Measurements from ENCODE around the gene ANKRD17.

ANKRD17 gene

DNA sequence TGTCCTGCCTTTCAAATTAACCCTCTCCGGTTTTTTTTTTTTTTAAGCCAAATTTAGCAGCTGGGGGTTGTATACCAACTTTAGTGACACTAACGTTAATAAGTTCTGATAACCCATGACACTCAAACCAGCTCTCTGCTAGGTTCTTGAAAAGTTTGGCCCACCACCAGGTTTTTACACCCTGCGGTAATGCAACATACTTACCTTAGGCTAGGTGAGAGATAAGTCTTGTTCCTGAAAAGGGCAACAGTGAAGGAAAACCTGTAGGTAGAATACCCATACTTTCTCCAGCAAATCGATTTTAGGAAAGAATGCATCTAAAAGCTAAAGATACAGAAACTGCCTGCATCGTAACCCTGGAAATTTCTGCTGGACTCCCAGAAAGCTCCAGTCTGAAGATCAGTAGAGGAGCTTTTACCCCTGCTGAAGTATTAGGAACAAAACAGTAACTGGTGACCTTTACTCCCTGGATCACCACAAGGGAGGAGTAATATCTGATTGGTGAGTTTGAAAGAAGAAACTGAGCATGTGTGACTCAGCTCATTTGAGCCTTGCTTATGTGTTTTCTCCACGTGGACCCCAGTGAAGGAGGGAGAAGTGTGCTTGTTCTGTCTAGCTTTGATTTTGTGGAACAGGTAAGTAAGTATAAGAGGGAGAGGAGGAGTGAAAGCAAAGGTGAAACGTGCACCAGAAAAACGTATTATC lies 154.6 kb downstream of the ANKRD17 start:
- DNase-seq = peak; percentile 0

DNA sequence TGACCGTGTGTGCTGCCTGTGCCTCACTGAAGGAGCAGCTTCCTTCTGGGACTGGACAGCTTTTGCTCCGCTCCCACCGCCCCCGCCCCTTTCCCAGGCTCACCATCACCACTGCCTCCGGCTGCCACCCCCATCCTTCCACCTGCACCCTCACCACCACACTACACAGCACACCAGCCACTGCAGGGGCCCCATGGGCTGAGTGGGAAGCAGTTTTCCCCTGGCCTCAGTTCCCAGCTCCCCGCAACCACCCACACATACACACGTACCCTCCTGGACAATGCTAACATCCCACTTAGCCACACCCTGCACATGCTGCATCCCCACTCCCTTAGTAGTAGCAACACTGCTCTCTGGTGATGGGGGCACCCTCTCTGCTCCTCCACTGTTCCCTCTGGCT lies 159.5 kb downstream of the ANKRD17 start:
- no peak for DNase-seq

DNA sequence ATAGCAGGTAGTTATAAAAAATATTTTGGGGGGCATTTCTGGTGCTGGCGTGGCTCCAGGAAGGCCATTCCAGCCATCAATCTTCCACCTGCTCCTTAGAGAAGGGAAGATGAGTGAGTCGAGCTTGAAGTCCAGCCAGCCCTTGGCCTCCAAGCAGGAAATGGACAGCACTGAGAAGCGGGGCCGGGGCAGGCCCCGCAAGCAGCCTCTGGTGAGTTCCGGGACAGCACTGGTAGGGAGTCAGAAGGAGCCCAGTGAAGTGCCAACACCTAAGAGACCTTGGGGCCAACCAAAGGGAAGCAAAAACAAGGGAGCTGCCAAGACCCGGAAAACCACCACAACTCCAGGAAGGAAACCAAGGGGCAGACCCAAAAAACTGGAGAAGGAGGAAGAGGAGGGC lies 159.9 kb downstream of the ANKRD17 start:
- DNase-seq = no peak

DNA sequence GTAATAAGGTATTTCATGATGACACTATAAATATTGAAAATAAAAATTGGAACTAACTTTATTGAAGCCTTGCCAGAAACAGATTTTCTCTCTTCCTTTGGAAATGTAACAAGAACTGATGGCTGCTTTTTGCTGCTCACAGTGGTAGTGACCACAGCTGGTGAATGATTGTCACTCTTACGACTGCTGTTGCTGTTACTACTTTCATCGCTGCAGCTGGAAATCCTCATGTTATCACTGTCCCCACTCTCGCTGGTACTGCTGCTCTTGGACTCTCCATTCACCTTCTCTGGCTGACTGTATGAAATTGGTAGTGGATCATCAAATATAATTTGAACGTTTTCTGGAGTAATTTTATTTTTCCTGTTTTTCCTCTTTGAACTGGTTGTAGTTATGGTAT lies 160.6 kb downstream of the ANKRD17 start:
- no peak for DNase-seq

DNA sequence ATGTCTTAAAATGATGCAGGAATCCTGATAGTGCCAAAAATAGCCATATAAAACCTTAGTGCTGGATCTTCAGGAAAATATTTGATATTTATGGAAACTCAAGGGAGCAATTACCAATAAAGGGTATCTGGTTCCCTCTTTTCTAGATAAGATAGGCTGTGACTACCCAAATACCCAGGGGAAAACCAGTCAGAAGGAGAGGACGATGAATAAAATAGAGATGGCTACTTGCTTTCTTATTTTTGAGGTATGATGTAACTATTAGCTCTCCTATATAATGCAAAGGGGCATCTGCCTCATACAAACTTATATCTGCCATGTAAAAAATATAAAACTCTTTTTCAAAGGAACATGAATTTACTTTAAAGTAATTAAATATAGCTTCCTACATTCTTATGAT lies 165.7 kb downstream of the ANKRD17 start:
- no peak for DNase-seq

DNA sequence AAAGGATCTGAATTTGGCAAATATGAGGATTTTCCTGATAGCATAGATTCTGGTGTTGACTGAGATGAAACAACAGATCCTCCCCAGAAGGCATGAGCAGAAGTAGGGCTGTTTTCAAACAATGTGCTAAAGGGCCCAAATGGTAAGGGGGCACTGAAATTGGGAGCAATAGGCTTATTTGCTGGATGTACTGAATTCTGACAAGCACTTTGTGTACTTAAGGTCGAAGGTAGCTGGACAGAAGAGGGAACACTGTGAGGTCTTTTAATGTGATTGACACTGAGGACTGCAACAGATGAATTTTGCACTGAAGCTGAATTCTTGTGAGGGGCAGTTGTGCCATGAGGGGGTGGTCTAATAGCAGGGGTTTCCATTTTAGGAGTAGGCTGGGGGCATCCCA lies 167.9 kb downstream of the ANKRD17 start:
- no peak for DNase-seq

DNA sequence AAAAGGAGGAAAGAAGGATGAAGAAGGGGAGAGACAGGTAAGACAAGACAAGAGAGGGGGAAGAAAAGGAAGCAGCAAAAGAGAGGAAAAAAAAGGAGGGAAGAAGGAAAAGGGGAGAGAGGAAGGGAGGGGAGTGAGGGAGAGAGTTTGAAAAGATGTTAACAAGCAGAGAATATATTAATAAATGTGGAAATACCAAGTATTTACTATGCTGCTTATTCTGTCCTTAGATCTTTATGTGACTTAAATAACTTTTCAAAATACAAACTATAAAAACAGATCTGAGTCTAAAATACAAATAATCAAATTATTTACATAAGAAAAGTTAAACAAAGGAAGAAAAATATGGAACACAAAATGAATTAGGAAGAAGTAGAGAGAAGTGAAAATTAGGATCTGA lies 170.7 kb downstream of the ANKRD17 start:
- no peak for DNase-seq

DNA sequence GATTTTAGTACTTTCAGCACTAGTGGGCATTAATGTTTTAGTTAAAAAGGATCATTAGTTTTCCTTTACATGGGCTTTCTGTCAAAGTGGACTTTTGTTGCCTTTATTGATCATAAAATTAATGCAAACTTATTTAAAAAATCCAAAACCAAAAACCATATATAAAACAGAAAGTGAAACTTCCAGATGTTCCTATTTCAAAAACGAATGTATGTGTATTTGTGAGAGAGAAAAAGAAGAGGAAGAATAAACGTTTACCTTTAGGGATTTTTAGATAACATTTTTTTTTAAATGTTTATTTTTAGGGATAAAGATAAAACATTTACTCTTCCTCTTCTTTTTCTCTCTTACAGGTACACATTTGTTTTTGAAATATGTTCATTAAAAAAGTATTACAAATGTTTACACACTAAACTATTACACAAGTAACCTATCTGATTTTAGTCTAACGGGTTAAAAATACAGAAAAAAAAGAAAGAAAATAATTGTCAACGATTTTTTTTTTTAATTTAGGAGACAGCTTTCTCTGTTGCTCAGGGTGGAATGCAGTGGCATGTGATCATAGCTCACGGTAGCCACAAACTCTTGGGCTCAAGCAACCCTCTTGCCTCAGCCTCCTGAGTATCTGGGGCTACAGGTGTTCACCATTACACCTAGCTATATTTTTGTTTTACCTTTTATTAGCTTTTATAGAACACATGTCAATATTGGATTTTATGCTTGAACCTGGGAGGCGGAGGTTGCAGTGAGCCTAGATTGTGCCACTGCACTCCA lies 172.3 kb downstream of the ANKRD17 start:
- no peak for DNase-seq

DNA sequence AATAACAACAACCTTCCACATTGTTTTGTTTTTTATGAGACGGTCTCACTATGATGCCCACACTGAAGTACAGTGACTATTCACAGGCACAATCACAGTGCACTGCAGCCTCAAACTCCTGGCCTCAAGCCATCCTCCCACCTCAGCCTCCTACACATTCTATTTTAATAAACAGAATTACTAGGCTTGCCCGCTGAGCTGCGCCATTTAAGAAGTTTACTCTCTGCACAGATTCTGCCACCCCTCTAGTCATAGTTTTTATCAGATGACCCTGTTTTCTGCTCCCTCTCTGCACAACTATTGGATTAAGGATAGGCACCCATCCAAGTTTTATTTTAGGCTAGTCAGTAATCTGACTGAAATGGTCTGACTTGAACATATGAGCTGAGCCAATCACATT lies 177.8 kb downstream of the ANKRD17 start:
- DNase-seq = no peak

DNA sequence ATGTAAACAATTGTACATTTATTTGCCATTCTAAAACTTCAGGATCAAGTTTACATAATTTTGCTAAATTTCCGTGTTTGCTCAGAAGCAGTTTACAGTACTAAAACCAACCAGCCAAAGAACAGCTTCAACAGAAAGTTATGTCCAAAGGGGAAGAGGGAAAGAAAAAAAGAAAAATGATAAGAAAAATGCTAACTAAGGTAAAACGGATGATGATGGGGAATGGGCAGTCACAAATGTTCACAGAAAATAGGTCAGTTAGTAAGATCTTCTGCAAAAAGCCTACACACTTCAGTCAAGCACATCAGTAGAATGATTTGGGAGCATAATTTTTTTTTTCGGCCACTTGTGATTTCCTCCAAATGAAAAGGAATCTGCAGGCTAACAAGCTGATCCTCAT lies 182.8 kb downstream of the ANKRD17 start:
- DNase-seq = no peak

DNA sequence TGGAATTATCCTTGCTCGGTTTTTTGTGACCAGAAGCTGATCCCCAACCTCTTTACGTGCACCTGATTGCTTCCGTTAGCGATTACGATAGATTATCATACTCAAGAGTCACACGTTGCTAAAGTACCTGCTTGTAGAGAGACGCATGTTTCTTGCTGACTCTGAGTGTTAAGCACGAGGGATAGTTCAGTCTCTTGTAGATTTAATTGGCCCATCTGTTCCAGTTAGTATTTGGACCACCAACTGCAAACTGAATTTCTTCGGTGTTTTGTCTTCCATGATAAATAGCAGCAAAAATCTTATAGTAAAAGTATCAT lies 188.6 kb downstream of the ANKRD17 start:
- DNase-seq = no peak

DNA sequence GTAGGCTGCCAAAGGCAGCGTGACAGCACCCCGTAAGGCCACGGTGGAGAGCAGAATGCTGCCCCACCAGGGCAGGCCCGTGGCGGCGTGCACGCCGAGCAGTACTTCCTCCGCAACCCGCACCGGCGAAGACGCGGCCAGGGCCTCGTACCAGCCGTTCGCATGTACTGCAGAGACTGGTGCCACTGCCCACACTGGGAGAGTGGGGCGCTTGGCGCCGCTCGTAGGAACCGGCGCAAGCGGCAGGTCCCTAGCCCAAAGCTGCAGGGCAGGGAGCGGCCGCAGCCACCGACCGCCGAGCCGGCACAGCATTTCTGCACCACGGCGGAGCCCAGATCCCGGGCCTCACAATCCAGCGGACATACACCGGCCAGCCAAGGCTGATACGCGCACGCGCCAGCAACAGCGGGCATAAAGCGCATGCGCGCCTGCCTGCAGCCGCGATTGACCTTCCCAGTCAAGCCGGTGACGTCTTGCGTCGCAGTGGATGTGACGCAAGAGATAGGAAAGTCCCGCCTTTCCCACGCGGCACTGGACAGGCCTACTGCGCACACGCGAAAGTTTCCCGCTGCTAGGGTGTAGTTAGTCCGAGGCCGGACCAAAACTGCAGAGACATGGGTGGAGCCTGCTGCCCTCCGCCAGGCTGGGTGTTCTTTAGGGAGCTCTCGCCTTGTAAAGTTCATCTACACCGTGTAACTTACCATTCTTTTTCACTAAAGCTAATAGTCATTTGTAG lies 189.1 kb downstream of the ANKRD17 start, which contains the start of gene COX18:
TSS of gene COX18 (minus strand) at position 379 of the 736 bp plus-strand sequence. CDS start at position 312, 67 bp downstream.
- DNase-seq = peak; percentile 89

DNA sequence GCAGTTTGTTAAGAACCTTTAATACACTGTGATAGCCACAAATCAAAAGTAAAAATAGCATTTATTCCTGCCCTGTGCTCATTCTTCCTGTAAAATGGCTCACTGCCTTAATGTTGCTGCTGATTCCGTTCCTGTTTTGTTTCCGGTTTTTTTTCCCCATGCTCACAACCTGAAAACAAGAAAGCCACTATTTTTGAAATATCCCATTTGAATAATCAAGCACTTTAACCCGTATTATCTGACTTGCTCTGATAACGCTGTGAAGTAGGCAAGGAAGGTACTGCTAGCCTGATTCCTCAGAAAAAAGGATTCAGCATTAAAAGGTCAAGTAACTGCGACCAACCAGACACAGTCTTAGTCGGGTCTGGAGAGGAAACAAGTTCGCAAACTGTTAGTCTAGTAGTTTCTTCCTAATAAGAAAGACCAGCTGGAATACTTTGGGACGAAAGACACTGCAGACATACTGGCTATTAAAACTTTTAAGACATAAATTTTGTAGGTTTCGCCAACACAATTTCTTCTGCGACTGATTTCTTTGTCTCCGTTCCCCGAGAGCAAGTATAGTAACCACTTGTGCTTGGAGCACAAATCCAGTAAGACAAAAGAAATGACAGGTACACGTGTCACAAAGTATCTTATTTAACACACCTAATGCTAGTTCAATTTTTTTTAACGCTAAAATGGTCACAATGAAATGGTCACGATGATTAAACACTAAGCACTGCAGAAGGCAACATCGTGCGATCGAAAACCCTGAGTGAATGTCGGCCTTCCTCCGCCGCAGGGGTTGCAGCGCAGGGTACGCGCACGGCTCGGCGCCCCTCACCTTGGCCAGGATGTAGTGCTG lies 189.9 kb downstream of the ANKRD17 start:
- no peak for DNase-seq

DNA sequence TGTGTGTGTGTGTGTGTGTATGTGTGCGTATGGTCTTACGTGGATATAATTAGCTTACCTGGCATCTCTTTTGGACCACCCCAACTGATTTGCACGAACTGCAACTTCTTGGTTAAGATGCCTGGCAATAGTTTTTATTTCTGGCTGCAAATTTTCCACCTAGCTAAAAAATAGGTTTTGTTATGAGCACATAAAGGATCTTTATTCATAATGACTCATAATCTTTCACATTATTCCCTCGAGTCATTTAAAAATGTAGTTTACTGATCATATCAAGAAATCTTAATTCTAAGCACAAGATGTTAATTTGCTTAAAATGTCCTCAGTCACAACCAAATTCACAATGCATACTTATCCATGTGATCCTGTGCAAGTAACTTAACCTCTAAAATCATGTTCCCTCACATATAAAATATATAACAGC lies 190.6 kb downstream of the ANKRD17 start:
- DNase-seq = no peak

DNA sequence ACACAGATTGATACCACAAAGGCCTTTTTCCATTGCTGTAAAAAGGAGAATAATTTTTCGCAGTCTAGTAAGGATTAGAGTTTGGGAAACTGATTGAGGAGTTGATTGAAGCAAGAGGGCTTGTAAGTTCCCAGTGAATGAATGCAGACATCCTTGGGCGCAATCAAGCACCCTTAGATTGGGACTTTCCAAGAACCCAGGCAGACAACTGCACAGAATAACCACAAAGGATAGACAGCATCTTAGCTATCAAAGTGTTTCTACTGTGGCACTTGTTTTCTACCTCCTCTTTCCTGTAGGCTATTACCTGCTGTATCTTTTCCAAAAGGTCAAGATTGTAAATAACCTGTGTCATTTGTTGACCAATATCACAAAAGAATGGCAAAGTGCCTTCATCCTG lies 191.7 kb downstream of the ANKRD17 start:
- DNase-seq = no peak

DNA sequence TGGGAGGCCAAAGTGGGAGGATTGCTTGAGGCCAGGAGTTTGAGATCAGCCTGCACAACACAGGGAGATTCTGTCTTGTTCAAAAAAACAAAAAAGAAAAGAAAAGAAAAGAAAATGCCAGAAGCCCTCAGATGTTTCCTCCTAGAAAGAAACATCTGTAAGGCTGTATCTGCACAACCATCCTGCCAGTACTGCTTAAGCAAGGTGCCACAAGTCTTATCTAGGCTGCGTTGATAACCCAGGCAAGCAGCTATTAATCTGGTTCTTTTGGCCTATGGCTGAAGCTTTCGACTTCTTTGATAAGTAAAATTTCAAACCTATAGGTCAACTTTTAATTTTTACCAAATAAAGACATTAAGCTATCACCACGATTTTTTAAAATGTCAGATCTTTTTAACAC lies 192.2 kb downstream of the ANKRD17 start:
- no peak for DNase-seq

DNA sequence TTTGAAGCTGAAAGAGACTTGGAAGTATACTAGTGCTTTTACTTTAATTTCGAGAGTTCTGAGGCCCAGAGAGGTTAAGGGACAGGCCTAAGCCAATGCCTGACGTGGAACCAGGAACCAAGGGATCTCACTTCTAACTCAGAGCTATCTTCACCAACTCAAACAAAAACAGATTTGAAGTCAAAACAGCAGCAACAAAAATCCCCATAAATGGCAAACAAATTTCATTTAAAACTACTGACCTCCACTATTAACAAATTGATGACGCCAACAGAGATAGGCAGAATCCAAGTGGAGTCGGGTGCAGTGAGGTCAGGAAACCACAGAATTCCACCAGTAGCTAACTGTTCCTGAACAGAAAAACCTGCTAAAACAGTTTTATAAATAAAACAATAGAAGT lies 194.1 kb downstream of the ANKRD17 start:
- DNase-seq = no peak

DNA sequence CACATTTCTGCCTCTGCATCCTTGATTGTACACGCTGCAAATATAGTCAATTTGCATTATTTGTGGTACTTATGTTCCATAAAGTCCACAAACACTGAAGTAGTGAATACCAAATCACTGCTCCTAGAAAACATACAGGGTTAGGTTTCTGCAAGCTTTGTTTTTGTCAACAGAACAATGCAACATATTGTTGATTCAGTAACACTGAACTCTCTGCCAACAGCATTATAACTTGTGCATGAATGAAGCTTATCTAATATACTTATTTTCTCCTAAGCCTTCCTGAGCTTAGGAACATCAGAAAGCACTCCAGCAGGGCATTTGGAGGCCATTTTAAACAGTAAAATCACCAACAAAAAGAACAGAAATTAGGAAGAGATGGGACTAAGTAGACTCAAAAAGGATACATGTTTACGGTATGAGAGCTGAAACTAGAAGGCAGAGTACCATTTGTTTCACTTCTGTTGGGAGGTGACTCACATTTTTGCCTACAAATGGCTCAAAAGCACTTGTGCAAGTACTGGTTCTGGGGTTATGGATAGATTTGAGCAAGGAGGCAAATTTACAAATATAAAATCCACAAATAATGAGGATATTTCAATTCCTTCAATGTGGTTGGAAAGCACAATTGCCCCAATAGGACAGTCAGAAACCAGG lies 203.2 kb downstream of the ANKRD17 start:
- no peak for DNase-seq

DNA sequence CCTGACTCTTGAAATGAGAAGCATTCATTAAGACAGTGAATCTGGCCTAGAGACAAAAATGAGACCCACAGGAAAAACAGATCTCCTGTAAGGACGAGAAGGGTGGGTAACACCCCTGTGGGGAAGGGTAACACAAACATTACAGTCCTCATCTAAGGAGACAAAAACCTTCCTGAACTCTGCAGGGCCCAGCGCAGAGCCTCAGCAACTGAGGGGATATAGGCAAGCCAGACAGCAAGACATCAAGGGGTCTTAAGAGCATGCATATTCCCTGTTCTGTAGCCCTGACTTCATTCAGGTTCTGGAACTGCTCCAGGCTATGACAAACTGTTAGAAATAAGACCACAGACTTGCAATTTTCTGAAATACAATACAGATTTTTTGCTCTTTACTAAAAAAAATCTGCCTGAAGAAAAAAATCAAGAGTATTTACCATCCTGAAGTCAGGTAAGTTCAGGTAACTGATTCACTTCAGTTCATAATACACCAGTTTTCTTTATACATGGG lies 204.6 kb downstream of the ANKRD17 start:
- DNase-seq = no peak

DNA sequence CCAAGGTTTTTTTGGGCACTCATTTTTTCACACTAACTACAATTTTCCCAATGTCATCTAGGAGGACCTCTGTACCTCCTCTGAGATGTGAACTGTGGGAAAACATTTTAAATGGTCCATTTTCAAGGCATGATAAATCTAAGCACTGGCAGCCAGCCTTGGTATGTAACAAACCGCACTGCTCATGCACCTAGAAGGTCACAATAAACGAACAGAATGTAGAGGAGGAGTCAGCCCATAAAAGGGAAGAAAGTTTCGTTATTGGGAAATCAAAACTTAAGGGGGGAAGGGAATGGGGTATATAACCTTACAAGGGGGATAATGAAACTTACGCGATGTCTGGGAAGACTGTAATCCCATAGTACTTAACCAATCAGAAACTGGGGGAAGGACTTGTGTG lies 205.5 kb downstream of the ANKRD17 start:
- DNase-seq = no peak

DNA sequence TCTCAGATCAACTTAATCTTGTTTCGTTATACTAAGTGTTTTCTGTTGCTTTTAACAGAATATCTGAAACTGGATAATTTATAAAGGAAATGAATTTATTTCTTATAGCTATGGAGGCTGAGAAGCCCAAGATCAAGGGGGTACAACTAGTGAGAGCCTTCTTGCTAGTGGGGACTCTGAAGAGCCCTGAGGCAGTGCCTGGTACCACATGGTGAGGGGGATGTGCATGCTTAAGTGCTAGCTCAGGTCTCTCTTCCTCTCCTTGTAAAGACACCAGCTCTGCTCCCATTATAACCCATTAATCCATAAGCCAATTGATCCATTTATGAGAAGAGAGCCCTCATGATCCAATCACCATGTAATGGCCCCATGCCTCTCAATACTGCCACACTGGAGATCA lies 207.0 kb downstream of the ANKRD17 start:
- no peak for DNase-seq

DNA sequence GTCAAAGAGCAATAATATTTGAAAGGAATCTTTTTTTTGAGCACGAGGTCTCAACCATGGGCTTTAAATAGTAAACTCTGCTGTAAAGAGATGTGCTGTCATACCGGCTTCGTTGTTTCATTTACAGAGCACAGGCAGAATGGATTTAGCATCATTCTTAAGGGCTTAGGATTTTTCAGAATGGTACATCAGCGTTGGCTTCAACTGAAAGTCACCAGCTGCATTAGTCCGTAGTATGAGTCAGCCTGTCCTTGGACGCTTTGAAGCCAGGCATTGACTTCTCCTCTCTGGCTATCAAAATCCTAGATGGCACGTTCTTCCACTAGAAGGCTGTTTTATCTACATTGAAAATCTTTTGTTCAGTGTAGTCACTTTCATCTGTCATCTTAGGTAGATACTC lies 212.7 kb downstream of the ANKRD17 start:
- DNase-seq = no peak
